DOHH2 (cell line): Measurements from ENCODE around the gene RCE1.

ENCODE experiments used
- H3F3A ChIP-seq: fragments of 200-600 bp; sonication (generic), shearing (Covaris generic); 2 replicates; pipeline ENCODE4 v1.6.0; 2016; ENCODE audit warnings: antibody characterized with exemption, mild to moderate bottlenecking; ENCODE audit not compliant: control insufficient read depth, insufficient read depth
- H3K27ac ChIP-seq: fragments of 200-600 bp; sonication (generic); 2 replicates; pipeline ENCODE4 v1.5.1; 2014; ENCODE audit warnings: low read depth, mild to moderate bottlenecking, low read length, moderate library complexity
- H3K27me3 ChIP-seq: fragments of 200-600 bp; sonication (generic); 2 replicates; pipeline ENCODE4 v1.6.1; 2014; ENCODE audit warnings: mild to moderate bottlenecking, low read length, mixed read lengths; ENCODE audit not compliant: control insufficient read depth
- H3K36me3 ChIP-seq: fragments of 200-600 bp; sonication (generic); 2 replicates; pipeline ENCODE4 v1.6.1; 2014; ENCODE audit warnings: mild to moderate bottlenecking, low read length, moderate library complexity, mixed read lengths; ENCODE audit not compliant: control insufficient read depth
- H3K4me1 ChIP-seq: fragments of 200-600 bp; sonication (generic); 2 replicates; pipeline ENCODE4 v1.6.1; 2014; ENCODE audit warnings: mild to moderate bottlenecking, low read length, mixed read lengths; ENCODE audit not compliant: control insufficient read depth
- H3K4me2 ChIP-seq: fragments of 200-600 bp; sonication (generic); 2 replicates; pipeline ENCODE4 v1.6.0; 2014; ENCODE audit warnings: mild to moderate bottlenecking, low read length, moderate library complexity
- H3K4me3 ChIP-seq: fragments of 200-600 bp; sonication (generic); 2 replicates; pipeline ENCODE4 v1.5.1; 2014; ENCODE audit warnings: mild to moderate bottlenecking, low read length, mixed read lengths
- H3K79me2 ChIP-seq: fragments of 200-600 bp; sonication (generic); 2 replicates; pipeline ENCODE4 v1.6.1; 2014; ENCODE audit warnings: mild to moderate bottlenecking, low read length, mixed read lengths; ENCODE audit not compliant: control insufficient read depth
- H3K9me2 ChIP-seq: fragments of 200-600 bp; sonication (generic); replicated peaks from 2 replicates; pipeline ENCODE4 v1.6.1; 2014; ENCODE audit warnings: mild to moderate bottlenecking, low read length, mixed read lengths; ENCODE audit not compliant: control insufficient read depth
- H3K9me3 ChIP-seq: fragments of 200-600 bp; sonication (generic); 2 replicates; pipeline ENCODE4 v1.6.1; 2014; ENCODE audit warnings: antibody characterized with exemption, low read length, mixed read lengths; ENCODE audit not compliant: control insufficient read depth, insufficient read depth
- H4K20me1 ChIP-seq: fragments of 200-600 bp; sonication (generic); 2 replicates; pipeline ENCODE4 v1.6.0; 2014; ENCODE audit warnings: low read depth, mild to moderate bottlenecking, antibody characterized with exemption, low read length, moderate library complexity; ENCODE audit not compliant: control insufficient read depth, insufficient read depth
- CTCF ChIP-seq: fragments of 200-600 bp; sonication (generic); IDR thresholded peaks from one replicate; pipeline ENCODE4 v1.5.1; 2014; ENCODE audit warnings: antibody characterized with exemption, mild to moderate bottlenecking, low read depth, low read length; ENCODE audit not compliant: poor library complexity, severe bottlenecking
- EZH2phosphoT487 ChIP-seq: fragments of 200-600 bp; sonication (generic); IDR thresholded peaks from 2 replicates; pipeline ENCODE4 v1.6.1; 2017; ENCODE audit warnings: borderline replicate concordance, mild to moderate bottlenecking, antibody characterized with exemption, low read length, moderate library complexity, mixed read lengths

Gene RCE1

DNA sequence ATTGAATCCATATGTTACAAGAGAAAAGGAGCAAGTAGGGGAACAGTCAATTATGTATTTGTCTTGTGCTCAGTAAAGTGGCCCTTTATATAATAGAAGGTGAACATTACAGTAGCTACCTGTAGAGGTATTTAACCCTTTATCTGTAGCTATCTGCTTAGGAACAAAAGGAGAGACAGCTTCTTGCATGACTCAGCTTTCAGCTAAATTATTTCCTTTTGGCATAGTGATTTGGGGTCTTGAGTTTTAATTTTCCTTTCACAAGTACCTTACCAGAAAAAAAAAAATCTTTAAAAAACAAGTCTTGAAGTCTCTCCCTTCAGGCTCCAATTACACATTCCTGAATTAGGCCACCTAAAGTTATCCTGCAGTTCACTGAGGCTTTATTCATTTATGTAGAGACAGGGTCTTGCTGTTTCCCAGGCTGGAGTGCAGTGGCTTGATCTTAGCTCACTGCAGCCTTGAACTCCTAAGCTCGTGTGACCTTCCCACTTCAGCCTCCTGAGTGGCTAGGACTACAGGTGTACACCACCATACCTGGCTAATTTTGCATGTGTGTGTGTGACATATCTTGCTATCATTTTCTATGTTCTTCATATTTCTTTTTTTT, 32.6 kb upstream of the RCE1 start:
- H3K9me2 ChIP-seq: no peaks in the 10 kb centered on the region
- no peaks in the 10 kb centered on the region for H4K20me1 ChIP-seq
- no peaks in the 10 kb centered on the region for H3K9me3 ChIP-seq
- H3K36me3 ChIP-seq: peaks cover 5% of the 10 kb centered on the region
- H3K4me2 ChIP-seq: no peak overlapping the region
- peaks cover 51% of the 10 kb centered on the region for H3K4me1 ChIP-seq
- no peak overlapping the region for H3K4me3 ChIP-seq
- no peaks in the 10 kb centered on the region for H3K27me3 ChIP-seq
- H3K79me2 ChIP-seq: no peaks in the 10 kb centered on the region
- peaks cover 2% of the 10 kb centered on the region; the same call in 1 of the 2 replicates for H3F3A ChIP-seq
- H3K27ac ChIP-seq: no peak overlapping the region
- TF ChIP-seq EZH2phosphoT487 (no peak), CTCF (no peak)

GRCh38 chr11:66814678-66815077, 28.6 kb upstream of the RCE1 start:
- Histone ChIP-seq H3K4me2 (no peak overlapping the region), H3K27ac (no peak overlapping the region), H3K9me3 (no peaks in the 10 kb centered on the region), H3F3A (no peaks in the 10 kb centered on the region; the same call in 1 of the 2 replicates), H3K4me1 (peaks cover 21% of the 10 kb centered on the region), H3K79me2 (no peaks in the 10 kb centered on the region), H3K36me3 (no peaks in the 10 kb centered on the region), H4K20me1 (no peaks in the 10 kb centered on the region), H3K9me2 (no peaks in the 10 kb centered on the region), H3K27me3 (no peaks in the 10 kb centered on the region), H3K4me3 (no peak overlapping the region)
- TF ChIP-seq CTCF: no peak
- TF ChIP-seq EZH2phosphoT487: no peak

- TF ChIP-seq CTCF (no peak), EZH2phosphoT487 (no peak)
- no peaks in the 10 kb centered on the region for H3K79me2 ChIP-seq
- no peaks in the 10 kb centered on the region for H3K27me3 ChIP-seq
- H4K20me1 ChIP-seq: no peaks in the 10 kb centered on the region
- no peaks in the 10 kb centered on the region for H3K9me2 ChIP-seq
- no peaks in the 10 kb centered on the region; the same call in 1 of the 2 replicates for H3F3A ChIP-seq
- peak overlapping the region; percentile 32 for H3K4me2 ChIP-seq
- H3K27ac ChIP-seq: no peak overlapping the region
- H3K36me3 ChIP-seq: no peaks in the 10 kb centered on the region
- peaks cover 21% of the 10 kb centered on the region for H3K4me1 ChIP-seq
- no peaks in the 10 kb centered on the region for H3K9me3 ChIP-seq
- no peak overlapping the region for H3K4me3 ChIP-seq
Observed at GRCh38 chr11:66815646-66816045, 27.6 kb upstream of the RCE1 start.
